ENCODE measurements around the gene MACC1. TPM values are rescaled to one million over a fixed set of nuclear protein-coding genes. Genes with fewer than 3 reads are reported as not detected.

MACC1 gene
- total and polyA plus RNA-seq, 2 of the 13 experiments (the other 11 are each of a cell fraction or from before 2014, with no cell fraction given), result 0.04 TPM; not detected in 1

GRCh38 chr7:20257212-20257611 lies 40.0 kb upstream of the MACC1 start:
- no TSS peak for BruUV-seq (replicated peaks)
- H4K20me1 ChIP-seq (ENCODE audit: insufficient read depth, low read length), result no peaks in the 10 kb centered on the region
- no peaks in the 10 kb centered on the region for H3K36me3 ChIP-seq (replicated peaks in 1 of 2; ENCODE audit: control insufficient read depth in 1 of 2, insufficient read depth in 2 of 2, low read length in 2 of 2)
- no peaks in the 10 kb centered on the region for H3K79me2 ChIP-seq (ENCODE audit: insufficient read depth, low read length)
- H3K4me2 ChIP-seq (ENCODE audit: low read depth, low read length), result no peak overlapping the region
- ChIA-PET POLR2A (no interaction called here), CTCF (ENCODE audit: low intra/inter-chr PET ratio, low total read pairs) (no interaction called here)
- no peaks in the 10 kb centered on the region for H3K4me1 ChIP-seq (ENCODE audit: insufficient read depth, low read length)
- H3K4me3 ChIP-seq (replicated peaks in 1 of 3; ENCODE audit: insufficient read depth in 1 of 3, low read depth in 2 of 3, low read length in 3 of 3), result no peak overlapping the region
- in situ Hi-C loops (cut with HindIII; ENCODE audit: extremely low pct_ligation_motif_present, low pct_unique_long_range_greater_than_20kb) (no loop called here), intact Hi-C loops (cut with micrococcal nuclease; ENCODE audit: unreplicated experiment) (no loop called here)
- TF ChIP-seq NFATC3 (CRISPR knock-in tag; IDR thresholded peaks at IDR 0.05) (no peak), FOXP1 (IDR thresholded peaks at IDR 0.05) (no peak), FOXP1 (CRISPR knock-in tag; IDR thresholded peaks at IDR 0.05) (no peak), TEAD3 (CRISPR knock-in tag; optimal IDR thresholded peaks at IDR 0.05; ENCODE audit: borderline replicate concordance) (no peak), SYNCRIP (IDR thresholded peaks at IDR 0.05; ENCODE audit: insufficient read depth, low read depth, low read length) (no peak), MNT (IDR thresholded peaks at IDR 0.05) (no peak), HES4 (CRISPR knock-in tag; IDR thresholded peaks at IDR 0.05; ENCODE audit: borderline replicate concordance) (no peak), ZNF557 (CRISPR knock-in tag; IDR thresholded peaks at IDR 0.05) (no peak), ZNF142 (CRISPR knock-in tag; IDR thresholded peaks at IDR 0.05) (no peak), ZBTB46 (CRISPR knock-in tag; IDR thresholded peaks at IDR 0.05; ENCODE audit: borderline replicate concordance) (no peak)
- H3K27ac ChIP-seq (ENCODE audit: extremely low read length, insufficient read depth, low read length), result no peak overlapping the region
- no peak overlapping the region for H2AFZ ChIP-seq (ENCODE audit: low read length)
- ATAC-seq (no peak), DNase-seq (ENCODE audit: low spot score) (no peak), FAIRE-seq (no peak)
- H3K9ac ChIP-seq (ENCODE audit: insufficient read depth, low read depth, low read length), result no peak overlapping the region
- no peaks in the 10 kb centered on the region for H3K9me3 ChIP-seq (ENCODE audit: low read length)
- no peaks in the 10 kb centered on the region for H3K27me3 ChIP-seq (ENCODE audit: control insufficient read depth in 1 of 2, insufficient read depth in 2 of 2, low read length in 2 of 2)
